GM12878 (cell line): ENCODE results near the gene DEUP1. TPM values are rescaled to one million over a fixed set of nuclear protein-coding genes. Genes with fewer than 3 reads are reported as not detected.

Experiments
- ATAC-seq: fragments of 200-7000 bp; cut with Tn5 transposase; 3 replicates; pipeline ENCODE4 v1.9.1; 2020; ENCODE audit warnings: mild to moderate bottlenecking, moderate library complexity
- BruUV-seq: library from RNA; stranded (reverse); fragments of 400-500 nt; replicated peaks from 2 replicates; lab custom pipeline; 2021; lab: Mats Ljungman, UMichigan
- CTCF ChIA-PET: fragments of 300-600 bp; sonication (Branson Sonifier 250); formaldehyde crosslinking; extraction: SDS; loops from one replicate; lab custom pipeline; 2021; ENCODE audit warnings: inconsistent platforms; lab: Yijun Ruan, JAX
- POLR2A ChIA-PET: fragments of 350-600 bp; formaldehyde crosslinking; extraction: SDS; loops from one replicate; lab custom pipeline; 2021; ENCODE audit warnings: inconsistent platforms; lab: Charles Lee
- RAD21 ChIA-PET: fragments of 300-600 bp; sonication (Branson Sonifier 250); formaldehyde crosslinking; loops from one replicate; lab custom pipeline; 2023; ENCODE audit warnings: antibody characterized with exemption; ENCODE audit not compliant: unreplicated experiment; lab: Charles Lee
- SMC1A ChIA-PET: fragments of 300-600 bp; sonication (Branson Sonifier 250); formaldehyde crosslinking; loops from one replicate; lab custom pipeline; 2023; ENCODE audit not compliant: unreplicated experiment, uncharacterized antibody; lab: Charles Lee
- DNase-seq: peaks from one replicate; pipeline ENCODE4 v3.0.0-alpha.2; 2011; ENCODE audit warnings: low read depth, low spot score
- FAIRE-seq: peaks from 3 replicates; lab custom pipeline; 2011; peaks lifted over from hg19 to GRCh38; lab: Jason Lieb, UNC
- H2AFZ ChIP-seq: 2 replicates; pipeline ENCODE4 v1.6.0; 2011; ENCODE audit warnings: low read depth, low read length, control low read depth; ENCODE audit not compliant: control insufficient read depth
- H3K27ac ChIP-seq: 2 replicates; pipeline ENCODE4 v1.5.1; 2011; ENCODE audit warnings: control low read depth; ENCODE audit not compliant: control insufficient read depth, insufficient read depth
- H3K27me3 ChIP-seq, 2 experiments: replicated peaks in 1 of 2; 2 replicates each; pipeline versions ENCODE4 v1.6.0 to v1.6.1; 2011; ENCODE audit warnings: low read length in 1 of 2; ENCODE audit not compliant: control insufficient read depth in 2 of 2, insufficient read depth in 2 of 2
- H3K36me3 ChIP-seq, 2 experiments: 2 replicates each; pipeline ENCODE4 v1.5.1; 2011; ENCODE audit warnings: low read length in 1 of 2; ENCODE audit not compliant: control insufficient read depth in 2 of 2, insufficient read depth in 2 of 2
- H3K4me1 ChIP-seq: 2 replicates; pipeline ENCODE4 v1.6.1; 2011; ENCODE audit warnings: mild to moderate bottlenecking, low read length, moderate library complexity, mixed read lengths; ENCODE audit not compliant: control insufficient read depth, insufficient read depth
- H3K4me2 ChIP-seq: 2 replicates; pipeline ENCODE4 v1.6.0; 2011; ENCODE audit warnings: control low read depth; ENCODE audit not compliant: control insufficient read depth, insufficient read depth
- H3K4me3 ChIP-seq: fragments of 200-600 bp; sonication (generic); 2 replicates; pipeline ENCODE4 v1.5.1; 2016
- H3K79me2 ChIP-seq: 2 replicates; pipeline ENCODE4 v1.6.0; 2011; ENCODE audit warnings: low read length; ENCODE audit not compliant: control insufficient read depth, insufficient read depth
- H3K9ac ChIP-seq: 2 replicates; pipeline ENCODE4 v1.8.0; 2011; ENCODE audit warnings: low read length, control low read depth, mixed read lengths; ENCODE audit not compliant: control insufficient read depth, insufficient read depth
- H3K9me3 ChIP-seq: replicated peaks from 3 replicates; pipeline ENCODE4 v1.5.1; 2011; ENCODE audit warnings: mild to moderate bottlenecking, low read length; ENCODE audit not compliant: control insufficient read depth, insufficient read depth
- H4K20me1 ChIP-seq: 2 replicates; pipeline ENCODE4 v1.6.0; 2011; ENCODE audit not compliant: control insufficient read depth, insufficient read depth
- CHD2 ChIP-seq: IDR thresholded peaks from 2 replicates; pipeline ENCODE4 v1.6.1; 2011; ENCODE audit warnings: low read depth, low read length, improper control_type of control experiment, borderline replicate concordance
- CUX1 ChIP-seq: IDR thresholded peaks from 2 replicates; pipeline ENCODE4 v1.6.1; 2012; ENCODE audit warnings: improper control_type of control experiment, low read depth, low read length; ENCODE audit not compliant: insufficient replicate concordance
- EED ChIP-seq: sonication (generic); IDR thresholded peaks from 2 replicates; pipeline ENCODE4 v1.6.1; 2016; ENCODE audit warnings: antibody characterized with exemption, low read depth
- ESRRA ChIP-seq: IDR thresholded peaks from 2 replicates; pipeline ENCODE4 v1.6.1; 2012; ENCODE audit warnings: mild to moderate bottlenecking, low read length, improper control_type of control experiment
- KLF5 ChIP-seq: fragments of 450-650 bp; IDR thresholded peaks from 2 replicates; pipeline ENCODE4 v1.6.1; 2014; ENCODE audit warnings: mild to moderate bottlenecking; ENCODE audit not compliant: partially characterized antibody
- NFIC ChIP-seq: IDR thresholded peaks from 2 replicates; pipeline ENCODE4 v1.6.1; 2012; ENCODE audit warnings: low read depth, mild to moderate bottlenecking, inconsistent platforms, low read length, moderate library complexity
- NR2C2 ChIP-seq: IDR thresholded peaks from 2 replicates; pipeline ENCODE4 v1.6.1; 2011; ENCODE audit warnings: borderline replicate concordance, low read depth; ENCODE audit not compliant: control insufficient read depth, insufficient read length
- PBX3 ChIP-seq: IDR thresholded peaks from 2 replicates; pipeline ENCODE4 v1.6.1; 2011; ENCODE audit warnings: mild to moderate bottlenecking, low read depth, low read length, moderate library complexity; ENCODE audit not compliant: insufficient replicate concordance
- SREBF2 ChIP-seq: IDR thresholded peaks from 2 replicates; pipeline ENCODE4 v1.6.1; 2012; ENCODE audit warnings: mild to moderate bottlenecking, low read length
- TARDBP ChIP-seq: IDR thresholded peaks from 2 replicates; pipeline ENCODE4 v1.6.1; 2016; ENCODE audit warnings: borderline replicate concordance
- TCF7 ChIP-seq: IDR thresholded peaks from 2 replicates; pipeline ENCODE4 v1.6.1; 2014; ENCODE audit warnings: antibody characterized with exemption, borderline replicate concordance
- ZNF24 ChIP-seq: fragments of 450-650 bp; IDR thresholded peaks from 2 replicates; pipeline ENCODE4 v1.6.1; 2017; ENCODE audit warnings: antibody characterized with exemption, mild to moderate bottlenecking
- ZNF592 ChIP-seq: fragments of 450-650 bp; IDR thresholded peaks from 2 replicates; pipeline ENCODE4 v1.6.1; 2017; ENCODE audit warnings: mild to moderate bottlenecking, moderate library complexity
- WGBS: methylation state at CpG from one replicate; pipeline ENCODE4 v1.1.6; 2016; ENCODE audit warnings: low lambda C conversion rate; ENCODE audit not compliant: insufficient replicate concordance, insufficient coverage; ENCODE audit errors: missing lambda C conversion rate; 5-methylcytosine and 5-hydroxymethylcytosine counted together
- in situ Hi-C: fragments of 300-500 bp; cut with MboI; formaldehyde crosslinking; loops from 9 replicates; pipeline ENCODE4 v1.14.3; 2018; ENCODE audit warnings: mixed read lengths
- intact Hi-C: fragments of 100-400 bp; cut with micrococcal nuclease; formaldehyde crosslinking; loops from one replicate; pipeline ENCODE4 v1.14.2; 2022; ENCODE audit not compliant: unreplicated experiment
- polyA plus RNA-seq, 11 experiments: library from polyadenylated mRNA; depleted of rRNA in 4 of 11; unstranded in 6 of 11; stranded (reverse) in 5 of 11; fragments of >200 nt; fragmentation: Nextera tagmentation in 4 of 11; fragmentation: Illumina TruSeq in 1 of 11; extraction: Ambion mirVana in 4 of 11; extraction: Trizol in 1 of 11; gene quantifications; 1 replicate in 1 of 11; 2 replicates in 10 of 11; pipeline versions ENCODE4 v1.2.1 to v1.2.3, GENCODE V29; 2011 to 2016; ENCODE audit warnings: inconsistent platforms in 2 of 11, missing spikeins in 2 of 11, low read depth in 1 of 11
- total RNA-seq, 4 experiments: library from RNA; depleted of rRNA in 3 of 4; stranded (reverse); fragments of >200 nt in 3 of 4; fragmentation: Illumina TruSeq in 1 of 4; extraction: Trizol in 1 of 4; gene quantifications; 2 replicates each; pipeline versions ENCODE4 v1.2.1 to v1.2.3, GENCODE V29; 2013 to 2021

DEUP1 gene
- total and polyA plus RNA-seq, 10 of the 15 experiments (the other 5 are each of a cell fraction or from before 2014, with no cell fraction given): 0.12 TPM; not detected in 9

DNA sequence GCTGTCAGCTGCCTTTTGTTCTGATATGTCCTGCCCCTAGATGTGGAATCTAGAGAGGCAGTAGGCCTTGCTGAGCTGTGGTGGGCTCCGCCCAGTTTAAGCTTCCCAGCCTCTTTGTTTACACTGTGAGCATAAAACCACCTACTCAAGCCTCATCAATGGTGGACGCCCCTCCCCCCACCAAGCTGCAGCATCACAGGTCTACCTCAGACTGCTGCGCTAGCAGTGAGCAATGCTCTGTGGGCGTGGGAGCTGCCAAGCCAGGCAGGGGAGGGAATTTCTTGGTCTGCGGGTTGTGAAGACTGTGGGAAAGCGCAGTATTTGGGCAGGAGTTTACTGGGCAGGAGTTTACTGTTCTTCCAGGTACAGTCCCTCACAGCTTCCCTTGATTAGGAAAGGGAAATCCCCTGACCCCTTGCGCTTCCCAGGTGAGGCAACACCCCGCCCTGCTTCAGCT lies 114.1 kb downstream of the DEUP1 start:
- 44% methylated on average over 8 of the region's 8 CpGs for WGBS
- ChIA-PET RAD21 (no interaction called here), POLR2A (no interaction called here), CTCF (no interaction called here), SMC1A (interaction anchor here (1.3 kb wide), 1 partner anchor 92 kb away, joined by 3 read pairs; no protein-coding TSS in a partner anchor)
- no peak for DNase-seq
- FAIRE-seq: no peak
- TF ChIP-seq CHD2 (no peak), KLF5 (no peak), TCF7 (no peak), NR2C2 (no peak), NFIC (no peak), ZNF592 (no peak), CUX1 (no peak), SREBF2 (no peak), TARDBP (no peak), ZNF24 (no peak), EED (no peak), PBX3 (no peak), ESRRA (no peak)
- Histone ChIP-seq H3K27me3 (no peaks in the 10 kb centered on the region), H3K4me3 (no peak overlapping the region), H2AFZ (no peak overlapping the region), H3K4me2 (no peak overlapping the region), H3K27ac (no peak overlapping the region), H3K36me3 (no peaks in the 10 kb centered on the region), H3K4me1 (no peaks in the 10 kb centered on the region), H3K9me3 (no peaks in the 10 kb centered on the region; the same call in 2 of the 3 replicates), H4K20me1 (no peaks in the 10 kb centered on the region), H3K9ac (no peak overlapping the region), H3K79me2 (no peaks in the 10 kb centered on the region)
- intact Hi-C loops: no loop called here
- no peak for ATAC-seq
- in situ Hi-C loops: no loop called here
- no TSS peak for BruUV-seq
